Measurements from ENCODE around the gene C13orf46. TPM values are rescaled to one million over a fixed set of nuclear protein-coding genes. Genes with fewer than 3 reads are reported as not detected.
"Not testable (repeated sequence)": the region's sequence is repeated elsewhere in the genome, so short reads cannot be mapped to it uniquely, and the experiment has no call there.

C13orf46 gene
- total RNA-seq, 1 experiment from 2014 or later = 0.33 TPM

DNA sequence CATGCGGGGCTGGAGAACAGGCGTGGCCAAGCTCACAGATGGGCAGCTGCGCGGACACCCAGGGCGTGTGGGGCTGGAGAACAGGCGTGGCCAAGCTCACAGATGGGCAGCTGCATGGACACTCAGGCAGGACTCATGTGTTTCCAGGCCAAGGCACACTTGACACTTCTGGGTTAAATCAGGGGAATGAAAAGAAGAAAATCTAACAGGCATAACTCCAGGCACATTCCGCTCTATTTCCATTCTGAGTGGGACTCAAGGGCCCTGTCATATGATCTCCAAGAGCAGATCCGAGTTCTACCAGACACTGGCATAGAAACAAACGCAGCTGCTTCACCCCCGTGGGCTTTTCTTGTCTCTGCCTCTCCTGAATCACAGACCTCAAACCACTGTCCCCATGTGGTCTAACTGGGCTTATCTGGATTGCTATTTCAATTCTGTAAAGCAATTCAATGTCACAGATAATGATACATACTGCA lies 17.4 kb upstream of the C13orf46 start:
- Mint-ChIP-seq H3K36me3 (ENCODE audit: insufficient read depth, unreplicated experiment) (peaks cover 4% of the 10 kb centered on the region), H3K4me3 (ENCODE audit: low read depth, unreplicated experiment) (no peak overlapping the region)
- no TSS peak for BruUV-seq (replicated peaks)

DNA sequence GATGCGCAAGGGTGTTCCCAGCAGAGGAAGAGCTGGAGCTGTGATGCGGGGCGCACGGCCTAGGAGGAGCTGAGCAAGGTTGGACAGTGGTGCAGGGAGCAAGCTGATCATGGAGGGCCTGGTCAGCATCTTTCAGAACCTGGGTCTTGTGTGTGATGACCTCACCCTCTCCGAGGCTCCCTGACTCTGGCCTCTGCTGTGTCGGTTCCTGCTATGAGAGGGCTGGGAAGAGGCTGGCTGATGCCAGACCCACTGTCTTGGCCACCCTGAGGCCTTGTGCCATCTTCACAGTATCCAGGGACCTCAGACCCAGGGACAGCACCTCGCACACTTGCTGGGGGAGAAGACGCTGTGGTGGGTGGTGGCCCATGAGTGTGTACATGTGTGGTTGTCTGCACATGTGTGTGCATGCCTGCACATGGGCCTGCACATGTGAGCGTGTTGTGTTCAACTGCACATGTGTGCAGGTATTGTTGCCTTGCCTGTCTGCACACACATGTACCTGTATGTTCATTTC lies 16.5 kb upstream of the C13orf46 start:
- CTCF ChIA-PET = no interaction called here
- H3K4me3 Mint-ChIP-seq (ENCODE audit: low read depth, unreplicated experiment) = no peak overlapping the region
- DNase-seq = no peak
- TF ChIP-seq CTCF (IDR thresholded peaks at IDR 0.05; ENCODE audit: unreplicated experiment) = no peak
- no TSS peak for BruUV-seq (replicated peaks)
- peaks cover 4% of the 10 kb centered on the region for H3K36me3 Mint-ChIP-seq (ENCODE audit: insufficient read depth, unreplicated experiment)
- no peaks in the 10 kb centered on the region for H3K27me3 Mint-ChIP-seq (ENCODE audit: unreplicated experiment)
- no peak overlapping the region for H3K27ac Mint-ChIP-seq (ENCODE audit: unreplicated experiment)
- peaks cover 4% of the 10 kb centered on the region for H3K9me3 Mint-ChIP-seq (ENCODE audit: low read depth, unreplicated experiment)
- H3K4me1 Mint-ChIP-seq (ENCODE audit: low read depth, unreplicated experiment) = no peaks in the 10 kb centered on the region
- intact Hi-C loops (cut with micrococcal nuclease; ENCODE audit: unreplicated experiment) = no loop called here

More for the DNA sequence above, 17.4 kb upstream of the C13orf46 start:
- H3K27me3 Mint-ChIP-seq (ENCODE audit: unreplicated experiment) = no peaks in the 10 kb centered on the region
- H3K4me1 Mint-ChIP-seq (ENCODE audit: low read depth, unreplicated experiment) = no peaks in the 10 kb centered on the region
- peaks cover 4% of the 10 kb centered on the region for H3K9me3 Mint-ChIP-seq (ENCODE audit: low read depth, unreplicated experiment)
- no peak for TF ChIP-seq CTCF (IDR thresholded peaks at IDR 0.05; ENCODE audit: unreplicated experiment)
- H3K27ac Mint-ChIP-seq (ENCODE audit: unreplicated experiment) = no peak overlapping the region
- CTCF ChIA-PET = no interaction called here
- intact Hi-C loops (cut with micrococcal nuclease; ENCODE audit: unreplicated experiment) = no loop called here
- DNase-seq = no peak

DNA sequence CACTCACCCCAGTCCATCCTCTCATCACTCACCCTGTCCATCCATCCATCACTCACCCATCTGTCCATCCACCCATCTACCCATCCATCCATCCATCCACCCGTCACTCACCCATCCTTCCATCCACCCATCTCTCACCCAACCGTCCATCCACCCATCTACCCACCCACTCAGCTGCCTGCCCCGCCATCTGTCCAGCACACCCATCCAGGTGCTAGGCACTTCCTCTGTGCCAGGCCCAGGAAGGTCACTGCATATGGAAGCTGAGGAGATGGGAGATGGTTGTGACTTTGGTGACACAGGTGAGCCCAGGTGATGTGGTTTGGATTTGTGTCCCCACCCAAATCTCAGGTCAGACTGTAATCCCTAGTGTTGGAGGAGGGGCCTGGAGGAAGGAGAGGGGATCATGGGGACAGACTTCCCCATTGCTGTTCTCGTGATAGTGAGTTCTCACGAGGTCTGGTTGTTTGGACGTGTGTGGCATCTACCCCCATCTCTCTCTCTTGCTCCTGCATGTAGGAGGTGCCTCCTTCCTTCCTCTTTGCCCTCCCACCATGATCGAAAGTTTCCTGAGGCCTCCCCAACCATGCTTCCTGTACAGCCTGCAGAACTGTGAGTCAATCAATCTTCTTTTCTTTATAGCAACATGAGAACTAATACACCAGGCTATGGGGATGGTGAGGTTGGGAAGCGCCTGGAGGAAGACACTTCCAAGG lies 15.9 kb upstream of the C13orf46 start:
- H3K4me1 Mint-ChIP-seq (ENCODE audit: low read depth, unreplicated experiment) = no peaks in the 10 kb centered on the region
- intact Hi-C loops (cut with micrococcal nuclease; ENCODE audit: unreplicated experiment) = no loop called here
- no peak for DNase-seq
- no peaks in the 10 kb centered on the region for H3K27me3 Mint-ChIP-seq (ENCODE audit: unreplicated experiment)
- peaks cover 4% of the 10 kb centered on the region for H3K36me3 Mint-ChIP-seq (ENCODE audit: insufficient read depth, unreplicated experiment)
- no peak overlapping the region for H3K4me3 Mint-ChIP-seq (ENCODE audit: low read depth, unreplicated experiment)
- CTCF ChIA-PET = no interaction called here
- no TSS peak for BruUV-seq (replicated peaks)
- H3K27ac Mint-ChIP-seq (ENCODE audit: unreplicated experiment) = no peak overlapping the region
- no peak for TF ChIP-seq CTCF (IDR thresholded peaks at IDR 0.05; ENCODE audit: unreplicated experiment)
- H3K9me3 Mint-ChIP-seq (ENCODE audit: low read depth, unreplicated experiment) = peaks cover 4% of the 10 kb centered on the region

- H3K4me1 Mint-ChIP-seq (ENCODE audit: low read depth, unreplicated experiment); intact Hi-C loops (cut with micrococcal nuclease; ENCODE audit: unreplicated experiment); BruUV-seq (replicated peaks); H3K4me3 Mint-ChIP-seq (ENCODE audit: low read depth, unreplicated experiment); H3K36me3 Mint-ChIP-seq (ENCODE audit: insufficient read depth, unreplicated experiment); DNase-seq; H3K9me3 Mint-ChIP-seq (ENCODE audit: low read depth, unreplicated experiment); CTCF ChIA-PET; H3K27me3 Mint-ChIP-seq (ENCODE audit: unreplicated experiment); H3K27ac Mint-ChIP-seq (ENCODE audit: unreplicated experiment): not testable (repeated sequence)
Measured at GRCh38 chr13:113988859-113989258, 15.0 kb upstream of the C13orf46 start.

- no TSS peak for BruUV-seq (replicated peaks)
- CTCF ChIA-PET = no interaction called here
- H3K4me3 Mint-ChIP-seq (ENCODE audit: low read depth, unreplicated experiment) = no peak overlapping the region
- no peaks in the 10 kb centered on the region for H3K36me3 Mint-ChIP-seq (ENCODE audit: insufficient read depth, unreplicated experiment)
- no peaks in the 10 kb centered on the region for H3K4me1 Mint-ChIP-seq (ENCODE audit: low read depth, unreplicated experiment)
- H3K27ac Mint-ChIP-seq (ENCODE audit: unreplicated experiment) = no peak overlapping the region
- TF ChIP-seq CTCF (IDR thresholded peaks at IDR 0.05; ENCODE audit: unreplicated experiment) = no peak
- DNase-seq = no peak
- intact Hi-C loops (cut with micrococcal nuclease; ENCODE audit: unreplicated experiment) = no loop called here
- H3K9me3 Mint-ChIP-seq (ENCODE audit: low read depth, unreplicated experiment) = no peaks in the 10 kb centered on the region
- no peaks in the 10 kb centered on the region for H3K27me3 Mint-ChIP-seq (ENCODE audit: unreplicated experiment)
Measured at GRCh38 chr13:113982296-113982661, 8.4 kb upstream of the C13orf46 start.
